HG03342 (cell line): ENCODE data around the gene PRKAG3.

Experiments used
- ATAC-seq: cut with Tn5 transposase; IDR thresholded peaks from one replicate; pipeline ENCODE4 v1.9.1; 2021; ENCODE audit warnings: mild to moderate bottlenecking, moderate library complexity; ENCODE audit not compliant: unreplicated experiment

PRKAG3 gene

DNA sequence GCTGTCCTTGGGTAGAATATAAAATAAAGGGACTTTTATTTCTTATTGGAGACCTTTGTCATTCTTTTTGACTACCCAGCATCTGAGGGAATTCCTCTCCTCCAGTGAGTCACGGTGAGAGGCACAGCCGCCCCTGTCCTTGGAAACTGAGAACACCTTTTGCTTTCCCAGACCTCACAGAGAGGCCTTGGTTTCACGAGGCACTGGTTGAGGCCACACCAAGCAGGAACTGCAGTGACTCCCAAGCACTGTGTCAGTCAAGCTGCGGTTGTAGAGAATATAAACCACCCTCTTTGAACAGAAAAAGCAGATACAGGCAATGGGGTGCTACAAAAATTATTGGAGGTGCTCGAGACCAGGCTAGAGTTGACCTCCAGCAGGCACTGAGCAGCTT lies 16.4 kb downstream of the PRKAG3 start:
- ATAC-seq = no peak

DNA sequence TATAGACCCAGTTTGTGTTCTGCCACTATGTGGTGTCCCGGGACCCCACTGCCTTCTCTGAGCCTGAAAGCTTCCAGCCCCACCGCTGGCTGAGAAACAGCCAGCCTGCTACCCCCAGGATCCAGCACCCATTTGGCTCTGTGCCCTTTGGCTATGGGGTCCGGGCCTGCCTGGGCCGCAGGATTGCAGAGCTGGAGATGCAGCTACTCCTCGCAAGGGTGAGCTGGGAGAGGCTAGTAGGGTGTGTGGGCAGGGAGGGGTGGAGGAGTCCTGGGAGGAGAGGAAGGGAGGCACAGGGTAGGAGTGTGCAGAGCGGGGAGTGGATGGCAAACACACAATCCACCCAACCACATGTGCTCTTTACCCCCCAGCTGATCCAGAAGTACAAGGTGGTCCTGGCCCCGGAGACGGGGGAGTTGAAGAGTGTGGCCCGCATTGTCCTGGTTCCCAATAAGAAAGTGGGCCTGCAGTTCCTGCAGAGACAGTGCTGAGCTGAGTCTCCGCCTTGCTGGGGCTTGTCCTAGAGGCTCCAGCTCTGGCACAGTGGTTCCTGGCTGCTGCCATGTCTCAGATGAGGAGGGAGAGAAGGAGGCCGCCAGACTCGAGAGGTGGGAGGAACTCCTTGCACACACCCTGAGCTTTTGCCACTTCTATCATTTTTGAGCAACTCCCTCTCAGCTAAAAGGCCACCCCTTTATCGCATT lies 16.9 kb downstream of the PRKAG3 start:
- ATAC-seq = no peak

DNA sequence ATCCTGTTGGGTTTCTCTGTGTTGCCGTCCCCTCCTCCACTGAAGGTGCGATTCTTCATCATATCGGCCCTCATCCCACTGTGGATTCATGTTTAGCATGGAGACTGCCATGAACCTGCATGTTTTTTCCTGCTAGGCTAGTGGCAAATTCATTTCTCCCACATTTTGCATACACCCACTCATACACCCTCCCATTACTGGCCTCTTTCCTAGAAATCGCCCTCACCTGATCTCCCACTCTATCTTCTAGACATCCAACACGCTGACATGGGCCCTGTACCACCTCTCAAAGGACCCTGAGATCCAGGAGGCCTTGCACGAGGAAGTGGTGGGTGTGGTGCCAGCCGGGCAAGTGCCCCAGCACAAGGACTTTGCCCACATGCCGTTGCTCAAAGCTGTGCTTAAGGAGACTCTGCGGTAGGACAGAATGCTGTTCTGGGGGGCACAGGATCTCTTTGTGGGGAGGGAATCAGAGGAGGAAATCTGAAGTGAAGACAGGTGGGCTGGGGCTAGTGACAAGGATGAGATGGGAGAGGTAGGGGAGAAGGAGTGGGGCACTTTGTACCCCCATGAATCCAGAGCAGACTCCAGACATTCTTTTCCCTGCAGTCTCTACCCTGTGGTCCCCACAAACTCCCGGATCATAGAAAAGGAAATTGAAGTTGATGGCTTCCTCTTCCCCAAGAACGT lies 17.7 kb downstream of the PRKAG3 start:
- ATAC-seq = no peak

DNA sequence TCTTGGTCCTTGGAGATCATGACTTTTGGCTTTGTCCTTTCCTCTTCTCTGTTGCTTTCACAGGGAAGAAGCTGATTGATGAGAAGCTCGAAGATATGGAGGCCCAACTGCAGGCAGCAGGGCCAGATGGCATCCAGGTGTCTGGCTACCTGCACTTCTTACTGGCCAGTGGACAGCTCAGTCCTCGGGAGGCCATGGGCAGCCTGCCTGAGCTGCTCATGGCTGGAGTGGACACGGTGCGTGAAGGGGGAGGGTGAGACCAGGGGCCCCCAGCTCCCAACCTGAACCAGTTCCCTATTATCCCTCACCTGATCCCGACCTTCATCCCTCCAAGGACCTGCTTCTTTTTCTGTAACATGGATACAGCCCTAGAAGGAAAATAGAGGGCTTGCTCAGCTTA lies 18.7 kb downstream of the PRKAG3 start:
- ATAC-seq = no peak

DNA sequence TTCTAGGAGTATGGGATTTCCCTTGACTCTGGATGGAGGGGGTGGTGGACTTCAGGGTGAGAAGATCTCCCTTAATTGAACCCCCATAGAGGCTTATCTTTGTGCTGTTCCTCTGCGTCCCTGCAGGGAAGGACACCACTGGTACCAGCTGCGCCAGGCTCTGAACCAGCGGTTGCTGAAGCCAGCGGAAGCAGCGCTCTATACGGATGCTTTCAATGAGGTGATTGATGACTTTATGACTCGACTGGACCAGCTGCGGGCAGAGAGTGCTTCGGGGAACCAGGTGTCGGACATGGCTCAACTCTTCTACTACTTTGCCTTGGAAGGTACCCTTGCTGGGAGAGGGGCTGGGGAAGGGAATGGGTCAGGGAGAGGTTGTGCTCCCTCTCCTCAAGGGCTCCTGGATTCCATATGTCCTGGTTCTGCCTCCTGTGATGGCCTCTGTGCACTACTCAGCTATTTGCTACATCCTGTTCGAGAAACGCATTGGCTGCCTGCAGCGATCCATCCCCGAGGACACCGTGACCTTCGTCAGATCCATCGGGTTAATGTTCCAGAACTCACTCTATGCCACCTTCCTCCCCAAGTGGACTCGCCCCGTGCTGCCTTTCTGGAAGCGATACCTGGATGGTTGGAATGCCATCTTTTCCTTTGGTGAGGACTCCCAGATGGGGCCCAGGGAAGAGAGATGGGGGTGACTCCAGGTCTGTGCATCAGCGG lies 19.3 kb downstream of the PRKAG3 start:
- ATAC-seq = no peak

GRCh38 chr2:218811382-218811781 lies 20.2 kb downstream of the PRKAG3 start:
- no peak for ATAC-seq

GRCh38 chr2:218810256-218810655 lies 21.3 kb downstream of the PRKAG3 start:
- no peak for ATAC-seq

GRCh38 chr2:218809515-218809914 lies 22.1 kb downstream of the PRKAG3 start:
- no peak for ATAC-seq

DNA sequence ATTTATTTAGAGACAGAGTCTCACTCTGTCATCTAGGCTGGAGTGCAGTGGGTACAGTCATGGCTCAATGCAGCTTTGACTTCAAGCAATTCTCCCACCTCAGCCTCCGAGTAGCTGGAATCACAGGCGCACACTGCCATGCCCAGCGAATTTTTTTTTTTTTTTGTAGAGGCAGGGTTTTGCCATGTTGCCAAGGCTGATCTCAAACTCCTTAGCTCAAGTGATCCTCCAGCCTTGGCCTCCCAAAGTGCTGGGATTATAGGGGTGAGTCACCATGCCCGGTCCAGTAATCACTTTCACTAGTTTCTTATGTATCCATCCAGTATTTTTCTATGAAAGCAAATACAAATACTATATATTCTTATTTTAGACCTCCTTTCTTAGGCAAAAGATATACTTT lies 24.0 kb downstream of the PRKAG3 start:
- ATAC-seq = no peak

GRCh38 chr2:218806346-218806978 lies 25.1 kb downstream of the PRKAG3 start:
- ATAC-seq = peak; percentile 52

GRCh38 chr2:218805627-218806026 lies 26.0 kb downstream of the PRKAG3 start:
- no peak for ATAC-seq

DNA sequence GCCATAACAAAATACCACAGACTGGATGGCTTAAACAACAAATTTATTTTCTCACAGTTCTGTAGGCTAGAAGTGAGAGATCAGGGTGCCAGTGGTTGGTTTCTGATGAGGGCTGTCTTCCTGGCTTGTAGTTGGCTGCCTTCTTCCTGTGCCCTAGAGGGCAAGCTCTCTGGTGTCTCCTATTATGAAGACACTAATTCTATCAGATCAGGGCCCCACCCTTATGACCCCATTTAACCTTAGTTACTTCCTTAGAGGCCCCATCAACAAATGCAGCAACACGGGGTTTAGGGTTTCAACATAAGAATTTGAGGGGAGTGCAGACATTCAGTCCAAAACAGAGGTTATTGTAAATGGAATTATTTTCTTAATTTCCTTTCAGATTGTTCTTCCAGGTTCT lies 26.8 kb downstream of the PRKAG3 start:
- no peak for ATAC-seq

DNA sequence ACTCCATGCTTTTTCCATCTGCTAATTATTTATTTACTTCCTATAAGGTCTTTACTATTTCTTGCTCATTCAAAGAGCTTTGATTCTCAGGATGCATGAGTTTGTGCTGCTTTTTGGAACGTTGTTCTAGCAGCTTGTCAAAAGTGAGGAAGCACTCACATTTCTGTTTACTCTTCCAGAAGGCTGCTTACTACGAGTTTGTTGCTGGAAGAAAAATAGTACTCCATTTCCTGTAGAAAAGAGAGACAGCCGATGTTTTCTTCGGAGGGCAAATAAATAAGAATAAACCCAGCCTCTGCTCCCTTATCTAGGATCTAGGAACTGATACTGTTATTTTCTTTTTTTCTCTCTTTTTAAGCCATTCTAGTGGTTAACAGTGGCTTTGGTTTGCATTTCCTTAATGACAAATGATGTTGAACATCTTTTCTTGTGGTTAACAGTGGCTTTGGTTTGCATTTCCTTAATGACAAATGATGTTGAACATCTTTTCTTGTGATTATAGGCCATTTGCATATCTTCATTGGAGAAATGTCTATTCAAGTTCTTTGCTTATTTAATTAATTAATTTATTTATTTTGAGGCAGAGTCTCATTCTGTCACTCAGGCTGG lies 29.1 kb downstream of the PRKAG3 start:
- ATAC-seq = no peak

GRCh38 chr2:218799990-218800389 lies 31.6 kb downstream of the PRKAG3 start:
- no peak for ATAC-seq

DNA sequence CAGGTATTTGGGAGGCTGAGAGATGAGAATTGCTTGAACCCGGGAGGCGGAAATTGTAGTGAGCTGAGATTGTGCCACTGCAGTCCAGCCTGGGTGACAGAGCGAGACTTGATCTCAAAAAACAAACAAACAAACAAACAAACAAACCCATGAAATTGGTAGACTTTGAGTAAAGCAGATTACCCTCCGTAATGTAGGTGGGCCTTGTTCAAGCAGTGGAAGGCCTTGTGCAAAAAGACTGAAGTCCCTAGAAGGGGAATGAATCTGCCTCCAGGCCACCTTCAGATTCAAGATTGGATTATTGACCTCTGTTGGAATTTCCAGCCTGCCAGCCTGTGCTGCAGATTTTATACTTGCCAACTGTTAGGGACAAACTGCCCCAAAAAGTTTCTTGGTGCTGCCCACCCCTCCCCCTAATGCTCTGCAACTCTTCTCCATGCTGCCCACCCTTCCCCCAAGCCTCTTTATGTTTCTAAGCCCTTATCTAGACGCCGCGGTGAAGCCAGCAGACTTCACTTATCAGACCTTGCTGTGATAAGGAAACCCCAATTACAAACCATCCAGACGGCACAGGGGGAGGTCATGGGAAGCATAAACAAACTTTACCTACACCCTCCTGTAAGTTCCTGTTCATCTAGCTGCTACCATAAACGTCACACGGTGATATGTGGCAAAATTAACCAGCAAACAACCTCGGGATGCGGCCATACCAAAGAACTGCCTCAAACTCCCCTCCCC lies 32.7 kb downstream of the PRKAG3 start:
- ATAC-seq = no peak

- no peak for ATAC-seq
These were observed 34.9 kb downstream of the PRKAG3 start for GRCh38 chr2:218796691-218797090.

DNA sequence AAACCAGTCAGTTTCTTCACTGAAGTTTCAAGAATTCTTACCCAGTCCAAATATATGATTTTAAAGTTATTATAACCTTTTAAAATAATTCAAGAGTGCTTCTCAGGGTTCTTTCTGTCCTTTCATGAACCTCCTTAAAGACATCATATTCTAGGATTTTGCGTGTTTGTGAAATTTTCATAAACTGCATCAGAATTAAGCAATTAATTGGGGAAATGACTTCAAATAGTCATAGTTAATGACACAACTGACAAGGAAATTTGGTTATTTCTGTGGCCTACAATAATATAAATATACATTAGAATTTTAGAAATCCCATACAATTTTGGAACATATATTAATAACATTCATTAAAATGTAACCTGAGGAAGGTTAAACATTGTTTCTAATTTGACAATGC lies 39.2 kb downstream of the PRKAG3 start:
- ATAC-seq = no peak

DNA sequence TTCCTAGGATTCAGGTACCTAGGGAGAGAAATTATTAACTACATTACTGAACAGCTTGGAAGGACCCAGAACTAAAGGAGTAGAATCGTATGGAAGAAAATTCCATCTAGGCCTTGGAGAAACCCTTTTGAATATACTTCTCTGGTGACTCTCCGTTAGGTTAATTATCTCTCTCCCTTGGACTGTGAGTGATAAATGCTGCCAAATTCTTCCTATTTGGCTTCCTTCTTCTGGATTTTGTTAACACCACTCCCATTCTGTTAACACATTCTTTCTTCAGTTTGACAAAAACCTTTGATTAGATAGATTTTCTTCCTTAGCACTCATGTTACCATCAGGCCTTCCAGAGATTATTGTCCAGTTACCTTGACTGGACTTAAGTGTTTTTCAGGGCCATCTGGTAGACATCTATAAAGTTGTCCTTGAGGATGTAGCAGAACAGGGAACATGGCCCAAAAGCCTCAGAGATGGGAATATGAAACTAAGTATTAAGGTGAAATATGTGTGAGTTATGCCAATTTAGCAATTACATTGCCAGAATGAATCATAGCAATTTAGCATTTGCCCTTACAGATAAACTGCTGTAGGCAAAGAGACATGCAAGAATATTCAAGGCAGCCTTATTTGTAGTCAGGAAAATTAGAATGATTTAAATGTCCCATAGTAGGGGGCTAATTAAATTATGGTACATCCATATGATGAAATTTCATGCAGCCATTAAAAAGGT lies 42.9 kb downstream of the PRKAG3 start:
- no peak for ATAC-seq

GRCh38 chr2:218786133-218786532 lies 45.5 kb downstream of the PRKAG3 start:
- ATAC-seq = no peak

- ATAC-seq = no peak
These were observed 46.5 kb downstream of the PRKAG3 start for GRCh38 chr2:218785103-218785502.
